Measurements from ENCODE around the gene RPL10A. TPM values are rescaled to one million over a fixed set of nuclear protein-coding genes. Genes with fewer than 3 reads are reported as not detected.

The RPL10A gene
- total and polyA plus RNA-seq, 2 of the 8 experiments (the other 6 are each of a cell fraction or from before 2014, with no cell fraction given): 1,893 to 2,948 TPM

DNA sequence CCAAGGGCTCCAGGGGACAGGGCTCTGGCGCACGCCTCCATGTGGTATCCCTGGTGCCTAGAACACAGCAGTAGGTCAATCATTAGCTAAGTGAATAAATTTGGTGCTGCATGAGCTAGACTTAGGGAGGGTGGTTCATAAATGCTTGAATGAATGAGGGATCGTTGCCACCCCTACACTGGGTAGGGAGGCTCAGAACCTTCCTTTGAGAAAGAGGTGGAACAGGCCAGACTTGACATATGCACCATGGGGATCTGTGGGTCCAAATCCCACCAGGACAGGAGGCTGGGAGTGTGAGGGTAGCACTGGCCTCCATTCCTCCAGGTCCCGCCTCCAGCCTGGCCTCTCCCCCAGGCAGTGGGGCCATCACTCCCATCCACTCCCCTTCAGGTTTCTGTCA, 14.9 kb downstream of the RPL10A start:
- no peak for FAIRE-seq
- TF ChIP-seq YY1 (IDR thresholded peaks at IDR 0.05; ENCODE audit: low read depth, low read length) (no peak), SUZ12 (IDR thresholded peaks at IDR 0.05; ENCODE audit: low read length) (no peak), RXRA (IDR thresholded peaks at IDR 0.05; ENCODE audit: insufficient read depth, low read depth, low read length) (no peak), BACH1 (IDR thresholded peaks at IDR 0.05; ENCODE audit: low read length) (no peak), HDAC6 (IDR thresholded peaks at IDR 0.05; ENCODE audit: low read depth, low read length) (no peak), JUND (IDR thresholded peaks at IDR 0.05; ENCODE audit: low read length) (no peak), JUN (IDR thresholded peaks at IDR 0.05; ENCODE audit: low read depth, low read length) (no peak), CHD1 (IDR thresholded peaks at IDR 0.05; ENCODE audit: low read depth, low read length) (no peak), NRF1 (IDR thresholded peaks at IDR 0.05; ENCODE audit: low read depth, low read length) (no peak), POLR2AphosphoS5 (IDR thresholded peaks at IDR 0.05; ENCODE audit: low read depth, low read length) (no peak), KDM1A (IDR thresholded peaks at IDR 0.05; ENCODE audit: borderline replicate concordance, low read length) (no peak), SIN3A (conservative IDR thresholded peaks at IDR 0.05 in 1 of 2, IDR thresholded peaks at IDR 0.05 in 1 of 2; ENCODE audit: low read depth in 1 of 2, low read length in 2 of 2) (no peak), GTF2F1 (IDR thresholded peaks at IDR 0.05; ENCODE audit: borderline replicate concordance, low read depth, low read length) (no peak), TCF12 (IDR thresholded peaks at IDR 0.05; ENCODE audit: low read depth, low read length) (no peak)

More for the DNA sequence above, 14.9 kb downstream of the RPL10A start:
- no peak overlapping the region for H2BK15ac ChIP-seq (ENCODE audit: low read length)
- H3K4ac ChIP-seq (replicated peaks; ENCODE audit: insufficient read length, low read depth, low read length): no peak overlapping the region
- H3K79me1 ChIP-seq (ENCODE audit: low read depth, low read length): peaks cover 6% of the 10 kb centered on the region
- H4K5ac ChIP-seq (ENCODE audit: insufficient read length, low read depth, low read length): no peak overlapping the region
- H3K23ac ChIP-seq (ENCODE audit: insufficient read length): no peak overlapping the region
- no peak overlapping the region; the same call in 1 of the 2 replicates for H2AK5ac ChIP-seq (ENCODE audit: low read depth, low read length)
- H3K4me1 ChIP-seq (replicated peaks in 1 of 4; ENCODE audit: control insufficient read depth in 3 of 4, insufficient read depth in 4 of 4, low read length in 3 of 4): peaks cover 18 to 33% (median 29%) of the 10 kb centered on the region in 4 experiments
- no peak overlapping the region for H3K14ac ChIP-seq (ENCODE audit: insufficient read length)
- no peak overlapping the region for H2BK5ac ChIP-seq (ENCODE audit: low read depth, low read length)
- H3K9ac ChIP-seq (replicated peaks in 1 of 4; ENCODE audit: extremely low read depth in 1 of 4, low read depth in 3 of 4, low read length in 3 of 4): no peak overlapping the region
- ChIA-PET CTCF (ENCODE audit: partially characterized antibody) (interaction anchor here (0.9 to 4.7 kb wide), 4 partner anchors 12 to 187 kb away, joined by 3 to 28 read pairs (median 10); partner anchors contain the start of gene RPL10A), POLR2A (ENCODE audit: partially characterized antibody) (interaction anchor here (1.2 to 37.6 kb wide), 3 partner anchors 5 to 281 kb away, joined by 3 to 1319 read pairs (median 1319); partner anchors contain the start of genes RPL10A and TEAD3)
- WGBS, 2 experiments (ENCODE audit: extremely low coverage in 1 of 2, insufficient coverage in 1 of 2, insufficient read length in 1 of 2, insufficient replicate concordance in 2 of 2, low coverage in 1 of 2, low lambda C conversion rate in 2 of 2, missing lambda C conversion rate in 1 of 2): 86% methylated on average over 4 of the region's 4 CpGs; no CpG with 5 or more reads in 1 of the 2 experiments
- no peak overlapping the region for H3K4me3 ChIP-seq (ENCODE audit: extremely low read depth in 1 of 4, insufficient read depth in 2 of 4, low read depth in 3 of 4, low read length in 4 of 4)
- H4K20me1 ChIP-seq (replicated peaks in 1 of 2; ENCODE audit: control insufficient read depth in 1 of 2, insufficient read depth in 2 of 2, low read length in 2 of 2): peaks cover 0 to 5% of the 10 kb centered on the region in 2 experiments
- H2BK20ac ChIP-seq (ENCODE audit: low read length): no peak overlapping the region
- no peak overlapping the region for H2BK12ac ChIP-seq (ENCODE audit: low read depth, low read length)
- peaks cover 0 to 10% of the 10 kb centered on the region in 2 experiments; a peak in 2 of 4 replicates for H3K79me2 ChIP-seq (ENCODE audit: control insufficient read depth in 1 of 2, insufficient read depth in 2 of 2, low read length in 2 of 2)
- H4K91ac ChIP-seq (replicated peaks; ENCODE audit: insufficient read length, low read length): no peak overlapping the region
- H3K56ac ChIP-seq (replicated peaks; ENCODE audit: insufficient read length, low read depth, low read length): no peak overlapping the region
- H3K9me3 ChIP-seq (ENCODE audit: insufficient read depth in 2 of 2, low read depth in 1 of 2, low read length in 1 of 2): no peaks in the 10 kb centered on the region
- peaks cover 5% of the 10 kb centered on the region; the same call in 1 of the 2 replicates for H3K23me2 ChIP-seq (ENCODE audit: low read depth, low read length)
- no peaks in the 10 kb centered on the region; a peak in 1 of 7 replicates for H3K27me3 ChIP-seq (replicated peaks in 1 of 4; ENCODE audit: control insufficient read depth in 3 of 4, extremely low read depth in 1 of 4, insufficient read depth in 3 of 4, low read length in 3 of 4)
- DNase-seq (ENCODE audit: low read depth in 1 of 2, low spot score in 2 of 2): no peak
- H4K8ac ChIP-seq (ENCODE audit: extremely low read depth, insufficient read depth, low read length): no peak overlapping the region; the same call in 1 of the 2 replicates
- H3K27ac ChIP-seq (ENCODE audit: low read depth, low read length): no peak overlapping the region
- no peak overlapping the region for H2AFZ ChIP-seq (ENCODE audit: low read length)
- peaks cover 0 to 15% (median 3%) of the 10 kb centered on the region in 4 experiments; a peak in 2 of 8 replicates for H3K36me3 ChIP-seq (ENCODE audit: control insufficient read depth in 2 of 4, insufficient read depth in 4 of 4, low read length in 3 of 4)
- no peak overlapping the region for H3K4me2 ChIP-seq (ENCODE audit: insufficient read depth in 1 of 2, low read depth in 2 of 2, low read length in 2 of 2)
- H2BK120ac ChIP-seq (replicated peaks; ENCODE audit: low read depth, low read length): no peak overlapping the region
- H3K18ac ChIP-seq (ENCODE audit: extremely low read depth, low read length): peak overlapping the region; percentile 9; the same call in 1 of the 2 replicates

All from H1 (cell line).